Hindlimb muscle (tissue), 1 donor: ENCODE results near the gene POLD1. TPM values are rescaled to one million over a fixed set of nuclear protein-coding genes. Genes with fewer than 3 reads are reported as not detected.

Experiments
- polyA plus RNA-seq: library from polyadenylated mRNA; unstranded; fragments of 120-200 nt; gene quantifications from one replicate; pipeline ENCODE4 v1.2.1, GENCODE V29; 2013; ENCODE audit not compliant: insufficient read length

POLD1 gene
- polyA plus RNA-seq, 1 donor = 19.7 TPM

Other genes starting within 250 kb of the POLD1 start
- not detected for gene IZUMO2, start 221.1 kb upstream of the POLD1 start, polyA plus RNA-seq
- 48.6 TPM for gene MYH14, start 180.7 kb upstream of the POLD1 start, polyA plus RNA-seq
- gene KCNC3, start 55.0 kb upstream of the POLD1 start, polyA plus RNA-seq = 1.1 TPM
- 0.74 TPM for gene NAPSA, start 18.7 kb upstream of the POLD1 start, polyA plus RNA-seq
- 24.5 TPM for gene NR1H2, start 7.9 kb upstream of the POLD1 start, polyA plus RNA-seq
- 1.3 TPM for gene SPIB, start 34.6 kb downstream of the POLD1 start, polyA plus RNA-seq
- gene MYBPC2, start 48.5 kb downstream of the POLD1 start, polyA plus RNA-seq = 287 TPM
- gene EMC10, start 92.2 kb downstream of the POLD1 start, polyA plus RNA-seq = 95.9 TPM
- 6.8 TPM for gene GARIN5A, start 92.5 kb downstream of the POLD1 start, polyA plus RNA-seq
- gene JOSD2, start 126.8 kb downstream of the POLD1 start, polyA plus RNA-seq = 28.5 TPM
- 0.62 TPM for gene ASPDH, start 129.6 kb downstream of the POLD1 start, polyA plus RNA-seq
- gene LRRC4B, start 184.1 kb downstream of the POLD1 start, polyA plus RNA-seq = 9.7 TPM